GM21529 (cell line): ENCODE data around the gene TPCN2.

ENCODE experiments used
- ATAC-seq: cut with Tn5 transposase; IDR thresholded peaks from one replicate; pipeline ENCODE4 v1.9.1; 2021; ENCODE audit not compliant: unreplicated experiment

Gene TPCN2

DNA sequence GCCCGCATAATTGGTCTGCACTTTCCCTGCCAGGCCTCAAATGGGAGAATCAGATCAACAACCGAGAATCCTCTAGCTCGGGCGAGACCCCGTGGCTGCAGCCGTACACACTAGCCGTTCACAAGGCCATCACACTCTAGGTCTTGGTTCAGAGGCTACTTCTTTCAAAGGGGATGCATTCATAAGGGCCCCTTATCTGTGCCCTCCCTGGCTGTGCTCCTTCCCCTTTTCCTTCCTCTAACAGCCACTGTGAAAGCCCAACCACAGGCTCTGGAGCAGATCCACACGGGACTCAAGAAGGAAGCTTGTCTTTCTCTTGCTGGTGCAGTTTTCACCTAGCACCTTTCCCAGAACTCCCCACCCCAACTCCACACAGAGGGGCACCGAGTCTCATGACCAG, 131.5 kb downstream of the TPCN2 start:
- ATAC-seq = no peak

GRCh38 chr11:69180726-69181125, 132.0 kb downstream of the TPCN2 start:
- no peak for ATAC-seq

- no peak for ATAC-seq
Measured at GRCh38 chr11:69183613-69184012, 134.9 kb downstream of the TPCN2 start.
